Mammary epithelial cell (primary cell): ENCODE measurements around the gene IRAK3.

Experiments
- EZH2 ChIP-seq: IDR thresholded peaks from 2 replicates; pipeline ENCODE4 v1.6.1; 2012; ENCODE audit warnings: low read length, inconsistent platforms, borderline replicate concordance
- TF ChIP-seq, protein P1 (sequence below), 2 donors: IDR thresholded peaks in 1 of 2; conservative IDR thresholded peaks in 1 of 2; 2 replicates each; pipeline ENCODE4 v1.5.1; 2011 to 2012; ENCODE audit warnings: inconsistent platforms in 2 of 2, low read length in 2 of 2, mild to moderate bottlenecking in 2 of 2, control low read depth in 1 of 2, low read depth in 1 of 2; ENCODE audit not compliant: insufficient read depth in 1 of 2; ENCODE audit errors: extremely low read depth in 1 of 2

DNA sequence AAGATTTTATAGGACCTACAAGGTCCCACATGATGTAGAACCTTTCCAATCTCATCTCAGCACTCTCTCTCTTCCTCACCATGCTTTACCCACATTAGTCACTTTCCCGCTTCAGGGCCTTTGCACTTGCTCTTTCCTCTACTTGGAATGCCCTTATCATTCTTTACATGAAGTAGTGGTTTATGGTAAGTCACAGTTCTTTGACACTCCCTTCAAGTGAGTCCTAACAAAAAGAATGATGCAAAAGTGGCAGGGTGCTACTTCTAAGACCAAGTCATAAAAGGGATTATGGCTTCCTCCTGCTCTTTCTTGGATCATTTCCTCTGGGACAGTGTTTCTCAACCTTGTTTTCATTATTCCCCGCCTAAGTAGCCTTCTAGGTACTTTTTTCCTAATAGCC is 32.4 kb upstream of the IRAK3 start:
- TF ChIP-seq, protein P1, sequence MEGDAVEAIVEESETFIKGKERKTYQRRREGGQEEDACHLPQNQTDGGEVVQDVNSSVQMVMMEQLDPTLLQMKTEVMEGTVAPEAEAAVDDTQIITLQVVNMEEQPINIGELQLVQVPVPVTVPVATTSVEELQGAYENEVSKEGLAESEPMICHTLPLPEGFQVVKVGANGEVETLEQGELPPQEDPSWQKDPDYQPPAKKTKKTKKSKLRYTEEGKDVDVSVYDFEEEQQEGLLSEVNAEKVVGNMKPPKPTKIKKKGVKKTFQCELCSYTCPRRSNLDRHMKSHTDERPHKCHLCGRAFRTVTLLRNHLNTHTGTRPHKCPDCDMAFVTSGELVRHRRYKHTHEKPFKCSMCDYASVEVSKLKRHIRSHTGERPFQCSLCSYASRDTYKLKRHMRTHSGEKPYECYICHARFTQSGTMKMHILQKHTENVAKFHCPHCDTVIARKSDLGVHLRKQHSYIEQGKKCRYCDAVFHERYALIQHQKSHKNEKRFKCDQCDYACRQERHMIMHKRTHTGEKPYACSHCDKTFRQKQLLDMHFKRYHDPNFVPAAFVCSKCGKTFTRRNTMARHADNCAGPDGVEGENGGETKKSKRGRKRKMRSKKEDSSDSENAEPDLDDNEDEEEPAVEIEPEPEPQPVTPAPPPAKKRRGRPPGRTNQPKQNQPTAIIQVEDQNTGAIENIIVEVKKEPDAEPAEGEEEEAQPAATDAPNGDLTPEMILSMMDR (conservative IDR thresholded peaks at IDR 0.05 in 1 of 2, IDR thresholded peaks at IDR 0.05 in 1 of 2; ENCODE audit: extremely low read depth in 1 of 2, insufficient read depth in 1 of 2, low read depth in 1 of 2, low read length in 2 of 2): no peak
- no peak for TF ChIP-seq EZH2
